HEK293 (cell line): ENCODE results near the gene DEFB110.

ENCODE experiments used
- ZNF121 ChIP-seq: fragments of 450-650 bp; formaldehyde crosslinking; IDR thresholded peaks from 2 replicates; pipeline ENCODE4 v1.5.1; 2016; ENCODE audit warnings: missing biosample characterization, missing genetic modification characterization
- ZNF548 ChIP-seq: fragments of 450-650 bp; formaldehyde crosslinking; IDR thresholded peaks from 2 replicates; pipeline ENCODE4 v1.5.1; 2016; ENCODE audit warnings: missing biosample characterization, missing genetic modification characterization
- TF ChIP-seq, protein P1 (sequence below): fragments of 450-650 bp; formaldehyde crosslinking; IDR thresholded peaks from 2 replicates; pipeline ENCODE4 v1.5.1; 2016; ENCODE audit warnings: missing biosample characterization, missing genetic modification characterization

DNA sequence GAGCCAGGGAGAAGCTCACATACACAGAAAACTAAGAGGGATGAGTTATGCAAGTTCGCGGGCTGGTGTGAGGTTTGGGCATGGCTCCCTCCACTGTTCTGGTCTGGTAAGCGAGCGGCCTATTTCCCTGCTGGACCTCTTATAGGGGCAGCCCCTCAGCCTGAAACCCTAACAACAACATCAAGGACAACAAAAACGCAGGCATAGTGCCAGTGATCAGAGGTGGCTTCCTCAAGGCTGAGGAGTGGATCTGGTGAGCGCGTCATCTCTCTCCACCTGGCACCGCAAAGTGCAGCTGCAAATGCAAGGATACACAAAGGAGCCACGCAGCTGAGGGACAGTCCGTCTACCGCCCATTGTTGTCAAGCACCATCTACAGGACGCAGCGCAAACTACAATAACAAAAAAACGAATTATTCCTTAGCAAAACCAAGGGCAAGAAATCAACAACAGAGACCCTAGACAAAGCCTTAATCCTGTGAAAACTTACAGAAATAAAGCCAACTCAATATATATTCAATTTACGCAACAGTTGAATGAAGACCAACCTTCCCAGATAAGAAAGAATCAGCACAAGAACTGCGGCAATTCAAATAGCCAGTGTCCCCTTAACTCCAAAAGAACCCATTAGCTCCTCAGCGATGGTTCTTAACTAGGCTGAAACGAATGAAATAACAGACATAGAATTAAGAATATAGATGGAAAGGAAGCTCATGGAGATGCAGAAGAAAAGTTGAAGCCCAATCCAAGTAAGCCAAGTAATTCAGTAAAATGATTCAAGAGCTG lies 9.2 kb upstream of the DEFB110 start:
- TF ChIP-seq ZNF548 (tag by site-specific recombination), result no peak
- TF ChIP-seq, protein P1, sequence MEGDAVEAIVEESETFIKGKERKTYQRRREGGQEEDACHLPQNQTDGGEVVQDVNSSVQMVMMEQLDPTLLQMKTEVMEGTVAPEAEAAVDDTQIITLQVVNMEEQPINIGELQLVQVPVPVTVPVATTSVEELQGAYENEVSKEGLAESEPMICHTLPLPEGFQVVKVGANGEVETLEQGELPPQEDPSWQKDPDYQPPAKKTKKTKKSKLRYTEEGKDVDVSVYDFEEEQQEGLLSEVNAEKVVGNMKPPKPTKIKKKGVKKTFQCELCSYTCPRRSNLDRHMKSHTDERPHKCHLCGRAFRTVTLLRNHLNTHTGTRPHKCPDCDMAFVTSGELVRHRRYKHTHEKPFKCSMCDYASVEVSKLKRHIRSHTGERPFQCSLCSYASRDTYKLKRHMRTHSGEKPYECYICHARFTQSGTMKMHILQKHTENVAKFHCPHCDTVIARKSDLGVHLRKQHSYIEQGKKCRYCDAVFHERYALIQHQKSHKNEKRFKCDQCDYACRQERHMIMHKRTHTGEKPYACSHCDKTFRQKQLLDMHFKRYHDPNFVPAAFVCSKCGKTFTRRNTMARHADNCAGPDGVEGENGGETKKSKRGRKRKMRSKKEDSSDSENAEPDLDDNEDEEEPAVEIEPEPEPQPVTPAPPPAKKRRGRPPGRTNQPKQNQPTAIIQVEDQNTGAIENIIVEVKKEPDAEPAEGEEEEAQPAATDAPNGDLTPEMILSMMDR, result no peak
- no peak for TF ChIP-seq ZNF121 (tag by site-specific recombination)
